Dendritic cell treated with granulocyte-macrophage colony-stimulating factor and Interleukin-4, amounts not matched to agents 40 ng/mL and 50 ng/mL, for 4 days (primary cell): Measurements from ENCODE around the gene CXCR1.
"Not testable (repeated sequence)": the region's sequence is repeated elsewhere in the genome, so short reads cannot be mapped to it uniquely, and the experiment has no call there.

Source experiments
- H3K27ac Mint-ChIP-seq: one replicate; pipeline ENCODE4 v1.8.0; 2022; ENCODE audit warnings: mild to moderate bottlenecking, mixed read lengths
- H3K27me3 Mint-ChIP-seq: one replicate; pipeline ENCODE4 v1.8.0; 2022; ENCODE audit warnings: mild to moderate bottlenecking, mixed read lengths
- H3K36me3 Mint-ChIP-seq: one replicate; pipeline ENCODE4 v1.8.0; 2022; ENCODE audit warnings: low read depth, mixed read lengths
- H3K4me1 Mint-ChIP-seq: one replicate; pipeline ENCODE4 v1.8.0; 2022; ENCODE audit warnings: low read depth, mixed read lengths
- H3K4me3 Mint-ChIP-seq: one replicate; pipeline ENCODE4 v1.8.0; 2022; ENCODE audit warnings: mild to moderate bottlenecking, moderate library complexity, mixed read lengths
- H3K9me3 Mint-ChIP-seq: one replicate; pipeline ENCODE4 v1.8.0; 2022; ENCODE audit warnings: mixed read lengths
- intact Hi-C: fragments of 100-400 bp; cut with micrococcal nuclease; formaldehyde crosslinking; loops from one replicate; pipeline ENCODE4 v1.15.0; 2022

Gene CXCR1

GRCh38 chr2:218180467-218181114 is 13.8 kb upstream of the CXCR1 start:
- Mint-ChIP-seq H3K27ac (no peak overlapping the region), H3K4me1 (peaks cover 26% of the 10 kb centered on the region)

GRCh38 chr2:218179782-218180181 is 13.0 kb upstream of the CXCR1 start:
- Mint-ChIP-seq H3K36me3 (no peaks in the 10 kb centered on the region), H3K9me3 (no peaks in the 10 kb centered on the region), H3K4me1 (peaks cover 23% of the 10 kb centered on the region), H3K27ac (no peak overlapping the region), H3K27me3 (peaks cover 15% of the 10 kb centered on the region), H3K4me3 (no peak overlapping the region)
- intact Hi-C loops, result no loop called here

More at GRCh38 chr2:218180467-218181114, 13.8 kb upstream of the CXCR1 start:
- Mint-ChIP-seq H3K4me3 (no peak overlapping the region), H3K27me3 (peaks cover 15% of the 10 kb centered on the region), H3K9me3 (no peaks in the 10 kb centered on the region), H3K36me3 (no peaks in the 10 kb centered on the region)
- intact Hi-C loops, result no loop called here

- H3K27ac Mint-ChIP-seq, result no peak overlapping the region
- intact Hi-C loops, result no loop called here
- H3K4me1 Mint-ChIP-seq, result peaks cover 26% of the 10 kb centered on the region
- H3K4me3 Mint-ChIP-seq, result no peak overlapping the region
- H3K36me3 Mint-ChIP-seq, result no peaks in the 10 kb centered on the region
- no peaks in the 10 kb centered on the region for H3K9me3 Mint-ChIP-seq
- peaks cover 5% of the 10 kb centered on the region for H3K27me3 Mint-ChIP-seq
Observed at GRCh38 chr2:218172845-218173244, 6.1 kb upstream of the CXCR1 start.

GRCh38 chr2:218171744-218172143 is 5.0 kb upstream of the CXCR1 start:
- H3K27me3 Mint-ChIP-seq, H3K27ac Mint-ChIP-seq, intact Hi-C loops, H3K4me3 Mint-ChIP-seq, H3K9me3 Mint-ChIP-seq, H3K36me3 Mint-ChIP-seq: not testable (repeated sequence)
- H3K4me1 Mint-ChIP-seq, result peaks cover 37% of the 10 kb centered on the region

- intact Hi-C loops, result loop anchor here (10.0 kb wide), 1 partner anchor 85 kb away; no protein-coding TSS in a partner anchor
- H3K9me3 Mint-ChIP-seq, result no peaks in the 10 kb centered on the region
- H3K27ac Mint-ChIP-seq, result no peak overlapping the region
- peaks cover 3% of the 10 kb centered on the region for H3K27me3 Mint-ChIP-seq
- H3K4me3 Mint-ChIP-seq, result no peak overlapping the region
- H3K36me3 Mint-ChIP-seq, result no peaks in the 10 kb centered on the region
- peaks cover 53% of the 10 kb centered on the region for H3K4me1 Mint-ChIP-seq
Observed at GRCh38 chr2:218169757-218170546, 3.2 kb upstream of the CXCR1 start.

GRCh38 chr2:218168635-218169462 is 2.1 kb upstream of the CXCR1 start:
- Mint-ChIP-seq H3K27ac (no peak overlapping the region), H3K4me1 (peaks cover 64% of the 10 kb centered on the region), H3K27me3 (peaks cover 3% of the 10 kb centered on the region), H3K9me3 (no peaks in the 10 kb centered on the region), H3K4me3 (no peak overlapping the region), H3K36me3 (peaks cover 10% of the 10 kb centered on the region)
- intact Hi-C loops, result loop anchor here (10.0 kb wide), 1 partner anchor 84 kb away; no protein-coding TSS in a partner anchor

GRCh38 chr2:218168016-218168415 is 1.3 kb upstream of the CXCR1 start:
- Mint-ChIP-seq H3K4me1 (peaks cover 71% of the 10 kb centered on the region), H3K27ac (peak overlapping the region; percentile 74), H3K9me3 (no peaks in the 10 kb centered on the region), H3K36me3 (peaks cover 19% of the 10 kb centered on the region), H3K4me3 (no peak overlapping the region), H3K27me3 (peaks cover 5% of the 10 kb centered on the region)
- intact Hi-C loops, result loop anchor here (10.0 kb wide), 1 partner anchor 83 kb away; no protein-coding TSS in a partner anchor

- H3K36me3 Mint-ChIP-seq, result peaks cover 19% of the 10 kb centered on the region
- peaks cover 5% of the 10 kb centered on the region for H3K27me3 Mint-ChIP-seq
- H3K9me3 Mint-ChIP-seq, result no peaks in the 10 kb centered on the region
- H3K4me3 Mint-ChIP-seq, result no peak overlapping the region
- intact Hi-C loops, result loop anchor here (10.0 kb wide), 1 partner anchor 78 kb away; no protein-coding TSS in a partner anchor
- peaks cover 73% of the 10 kb centered on the region for H3K4me1 Mint-ChIP-seq
- H3K27ac Mint-ChIP-seq, result peak overlapping the region; percentile 14
Observed at GRCh38 chr2:218162814-218163213, 3.9 kb downstream of the CXCR1 start.

- no peak overlapping the region for H3K4me3 Mint-ChIP-seq
- peaks cover 5% of the 10 kb centered on the region for H3K27me3 Mint-ChIP-seq
- H3K9me3 Mint-ChIP-seq, result no peaks in the 10 kb centered on the region
- intact Hi-C loops, result loop anchor here (10.0 kb wide), 1 partner anchor 77 kb away; no protein-coding TSS in a partner anchor
- peaks cover 61% of the 10 kb centered on the region for H3K4me1 Mint-ChIP-seq
- peaks cover 19% of the 10 kb centered on the region for H3K36me3 Mint-ChIP-seq
- peak overlapping the region; percentile 14 for H3K27ac Mint-ChIP-seq
Observed at GRCh38 chr2:218161644-218162043, 5.1 kb downstream of the CXCR1 start.

- no peaks in the 10 kb centered on the region for H3K36me3 Mint-ChIP-seq
- intact Hi-C loops, result no loop called here
- H3K27me3 Mint-ChIP-seq, result peaks cover 15% of the 10 kb centered on the region
- H3K4me1 Mint-ChIP-seq, result peaks cover 12% of the 10 kb centered on the region
- H3K27ac Mint-ChIP-seq, result no peak overlapping the region
- no peak overlapping the region for H3K4me3 Mint-ChIP-seq
- H3K9me3 Mint-ChIP-seq, result no peaks in the 10 kb centered on the region
Observed at GRCh38 chr2:218155953-218156479, 10.7 kb downstream of the CXCR1 start.

GRCh38 chr2:218152777-218153176 is 14.0 kb downstream of the CXCR1 start:
- Mint-ChIP-seq H3K27me3 (peaks cover 12% of the 10 kb centered on the region), H3K4me1 (peaks cover 20% of the 10 kb centered on the region), H3K4me3 (no peak overlapping the region), H3K27ac (no peak overlapping the region), H3K9me3 (no peaks in the 10 kb centered on the region), H3K36me3 (no peaks in the 10 kb centered on the region)
- intact Hi-C loops, result no loop called here

- Mint-ChIP-seq H3K27ac (no peak overlapping the region), H3K27me3 (peaks cover 12% of the 10 kb centered on the region), H3K4me1 (peaks cover 20% of the 10 kb centered on the region), H3K36me3 (no peaks in the 10 kb centered on the region), H3K9me3 (no peaks in the 10 kb centered on the region), H3K4me3 (no peak overlapping the region)
- intact Hi-C loops, result no loop called here
Observed at GRCh38 chr2:218152172-218152571, 14.6 kb downstream of the CXCR1 start.

- peaks cover 8% of the 10 kb centered on the region for H3K27me3 Mint-ChIP-seq
- intact Hi-C loops, result no loop called here
- H3K4me1 Mint-ChIP-seq, result peaks cover 19% of the 10 kb centered on the region
- peaks cover 2% of the 10 kb centered on the region for H3K36me3 Mint-ChIP-seq
- H3K9me3 Mint-ChIP-seq, result peaks cover 4% of the 10 kb centered on the region
- H3K27ac Mint-ChIP-seq, result peak overlapping the region; percentile 4
- no peak overlapping the region for H3K4me3 Mint-ChIP-seq
Observed at GRCh38 chr2:218149848-218150440, 16.8 kb downstream of the CXCR1 start.
